LNCaP clone FGC (cell line): Measurements from ENCODE around the gene DLGAP1.

Experiments used
- DNase-seq: peaks from one replicate; pipeline ENCODE4 v3.0.0-alpha.2; 2011; ENCODE audit warnings: low read depth
- H3K4me3 ChIP-seq: 2 replicates; pipeline ENCODE4 v1.5.1; 2011; ENCODE audit warnings: mild to moderate bottlenecking, low read depth, low read length, control low read depth
- CTCF ChIP-seq: IDR thresholded peaks from 2 replicates; pipeline ENCODE4 v1.5.1; 2012; ENCODE audit warnings: mild to moderate bottlenecking; ENCODE audit not compliant: control insufficient read depth, insufficient read depth; ENCODE audit errors: extremely low read depth

DLGAP1 gene

GRCh38 chr18:3554091-3554601 lies 901.0 kb downstream of the DLGAP1 start:
- TF ChIP-seq CTCF: no peak
- no peak overlapping the region for H3K4me3 ChIP-seq
- no peak for DNase-seq

- TF ChIP-seq CTCF: no peak
- no peak for DNase-seq
- H3K4me3 ChIP-seq: no peak overlapping the region
Observed at GRCh38 chr18:3552305-3552704, 902.8 kb downstream of the DLGAP1 start.

- H3K4me3 ChIP-seq: no peak overlapping the region
- DNase-seq: no peak
- TF ChIP-seq CTCF: no peak
Observed at GRCh38 chr18:3547891-3548615, 907.1 kb downstream of the DLGAP1 start.

- H3K4me3 ChIP-seq: no peak overlapping the region
- no peak for TF ChIP-seq CTCF
- DNase-seq: no peak
Observed at GRCh38 chr18:3546106-3546505, 909.0 kb downstream of the DLGAP1 start.

GRCh38 chr18:3544537-3544936 lies 910.6 kb downstream of the DLGAP1 start:
- DNase-seq: no peak
- no peak overlapping the region for H3K4me3 ChIP-seq
- no peak for TF ChIP-seq CTCF

GRCh38 chr18:3541549-3542386 lies 913.3 kb downstream of the DLGAP1 start:
- no peak for TF ChIP-seq CTCF
- DNase-seq: no peak
- no peak overlapping the region for H3K4me3 ChIP-seq
